GM13977 (cell line): Measurements from ENCODE around the gene DENND1A.

Experiments
- DNase-seq: peaks from one replicate; pipeline ENCODE4 v3.0.0; 2012; ENCODE audit warnings: low spot score
- CTCF ChIP-seq: IDR thresholded peaks from 2 replicates; pipeline ENCODE4 v1.5.1; 2012; ENCODE audit warnings: mild to moderate bottlenecking, control low read depth; ENCODE audit not compliant: insufficient read depth; ENCODE audit errors: extremely low read depth, missing control alignments
- in situ Hi-C: fragments of 300-500 bp; cut with MboI; formaldehyde crosslinking; loops from one replicate; pipeline ENCODE4 v1.12.0; 2022; ENCODE audit warnings: low sequenced_read_pairs, low pct_unique_long_range_greater_than_20kb, mixed read lengths, inconsistent platforms; ENCODE audit not compliant: unreplicated experiment

Gene DENND1A

GRCh38 chr9:123373447-123373923, 556.4 kb downstream of the DENND1A start:
- TF ChIP-seq CTCF: no peak
- in situ Hi-C loops: loop anchor here (25.0 kb wide), 1 partner anchor 911 kb away; no protein-coding TSS in a partner anchor
- DNase-seq: no peak

GRCh38 chr9:123372766-123373446, 557.0 kb downstream of the DENND1A start:
- TF ChIP-seq CTCF: no peak
- no peak for DNase-seq
- in situ Hi-C loops: loop anchor here (25.0 kb wide), 1 partner anchor 911 kb away; no protein-coding TSS in a partner anchor

GRCh38 chr9:123371805-123372590, 557.9 kb downstream of the DENND1A start:
- DNase-seq: no peak
- in situ Hi-C loops: loop anchor here (25.0 kb wide), 1 partner anchor 910 kb away; no protein-coding TSS in a partner anchor
- no peak for TF ChIP-seq CTCF

- in situ Hi-C loops: loop anchor here (25.0 kb wide), 1 partner anchor 909 kb away; no protein-coding TSS in a partner anchor
- no peak for DNase-seq
- no peak for TF ChIP-seq CTCF
Measured at GRCh38 chr9:123371228-123371584, 558.7 kb downstream of the DENND1A start.

- no peak for TF ChIP-seq CTCF
- DNase-seq: no peak
- in situ Hi-C loops: loop anchor here (25.0 kb wide), 1 partner anchor 908 kb away; no protein-coding TSS in a partner anchor
Measured at GRCh38 chr9:123370526-123371227, 559.2 kb downstream of the DENND1A start.

GRCh38 chr9:123370108-123370507, 559.8 kb downstream of the DENND1A start:
- DNase-seq: no peak
- in situ Hi-C loops: loop anchor here (25.0 kb wide), 1 partner anchor 908 kb away; no protein-coding TSS in a partner anchor
- no peak for TF ChIP-seq CTCF
